GM10266 (cell line): ENCODE data around the gene GMPPB.

ENCODE experiments used
- DNase-seq: peaks from one replicate; pipeline ENCODE4 v3.0.0; 2012; ENCODE audit errors: extremely low spot score
- CTCF ChIP-seq: IDR thresholded peaks from 2 replicates; pipeline ENCODE4 v1.5.1; 2012; ENCODE audit warnings: mild to moderate bottlenecking, low read depth; ENCODE audit not compliant: control insufficient read depth, insufficient read depth; ENCODE audit errors: missing control alignments

The GMPPB gene

DNA sequence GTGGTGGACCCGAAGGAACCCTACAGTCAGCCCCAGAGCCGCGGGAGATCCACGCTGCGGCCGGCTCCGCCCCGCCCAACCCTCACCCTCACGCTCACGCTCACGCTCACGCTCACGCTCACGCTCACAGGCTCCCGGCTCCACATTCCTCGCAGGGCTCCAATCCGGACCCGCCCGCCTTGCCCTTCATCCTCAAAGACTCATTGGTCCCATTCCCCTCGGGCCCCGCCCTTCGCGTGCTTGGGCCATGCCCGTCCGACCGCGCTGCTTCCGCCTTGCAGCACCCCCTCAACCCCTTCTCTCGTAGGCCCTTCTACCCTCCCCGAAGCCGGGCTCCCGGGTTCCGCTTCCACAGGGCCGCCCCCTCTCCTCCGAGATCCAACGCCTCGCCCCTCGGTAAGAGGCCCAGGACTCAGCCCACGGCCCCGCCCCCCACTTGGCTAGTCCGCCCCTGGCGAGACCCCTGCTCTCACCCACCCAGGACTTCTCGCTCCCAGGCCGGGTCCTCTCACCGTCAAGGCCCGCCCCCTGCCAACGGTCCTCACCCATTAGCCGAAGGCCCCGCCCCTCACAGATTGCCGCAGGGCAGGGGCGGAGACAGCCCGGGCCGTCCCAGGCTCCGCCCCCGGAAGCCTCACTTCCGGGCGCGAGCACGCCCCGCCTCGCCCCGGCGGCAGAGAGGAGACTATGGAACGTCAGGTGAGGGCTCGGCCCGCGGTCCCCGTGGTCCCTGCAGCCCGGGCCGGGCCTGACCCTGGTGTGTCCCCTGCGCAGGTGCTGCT, 49.8 kb downstream of the GMPPB start, which contains the start of gene APEH:
Gene APEH (plus strand): TSS at position 637 of the 782 bp plus-strand sequence. CDS start 51 bp downstream, at position 688.
- DNase-seq, result peak; percentile 98
- TF ChIP-seq CTCF, result no peak

DNA sequence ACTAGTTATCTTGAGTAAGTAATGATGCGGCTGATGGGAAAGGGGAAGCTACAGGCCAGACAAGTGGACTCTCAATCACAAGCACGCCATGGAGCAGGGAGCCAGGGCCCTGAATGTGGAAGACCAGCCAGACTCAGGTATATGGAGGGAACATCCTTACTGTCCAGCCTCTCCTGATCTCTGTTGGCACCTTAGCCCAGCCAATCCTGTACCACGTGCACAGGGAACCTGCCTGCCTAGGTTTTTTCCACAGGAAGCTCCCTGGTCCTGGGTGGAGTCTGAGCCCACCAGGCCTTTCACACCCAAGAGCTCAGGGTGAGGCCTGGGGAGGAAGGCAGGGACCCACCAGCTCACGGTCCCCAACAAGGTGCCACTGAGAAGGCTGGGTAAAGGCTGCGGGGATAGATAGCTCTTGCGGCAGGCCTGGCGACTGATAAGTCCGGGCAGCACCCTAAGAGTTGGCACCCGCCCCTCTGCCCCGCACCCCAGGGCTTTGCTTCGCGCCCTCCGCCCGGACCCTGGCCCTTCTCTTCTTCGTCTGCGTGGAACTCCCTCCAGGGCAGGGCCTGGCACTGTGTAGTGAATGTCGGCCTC, 50.5 kb downstream of the GMPPB start:
- no peak for TF ChIP-seq CTCF
- DNase-seq, result peak; percentile 28

- DNase-seq, result peak; percentile 85
- TF ChIP-seq CTCF, result peak; percentile 89
These were observed 52.2 kb downstream of the GMPPB start for GRCh38 chr3:49671291-49672288.

GRCh38 chr3:49670940-49671290, 52.8 kb downstream of the GMPPB start:
- no peak for TF ChIP-seq CTCF
- DNase-seq, result no peak
